Endothelial cell of umbilical vein (primary cell): ENCODE results near the gene CHD9. TPM values are rescaled to one million over a fixed set of nuclear protein-coding genes. Genes with fewer than 3 reads are reported as not detected.

Source experiments
- BruUV-seq: library from RNA; stranded (reverse); fragments of 400-500 nt; replicated peaks from 2 replicates; lab custom pipeline; 2021; lab: Mats Ljungman, UMichigan
- CTCF ChIA-PET: fragments of 300-600, 350-600 bp; sonication (Branson Sonifier 250); formaldehyde crosslinking; loops from one replicate; lab custom pipeline; 2021; ENCODE audit warnings: antibody characterized with exemption, inconsistent platforms; lab: Charles Lee
- POLR2A ChIA-PET: fragments of 300-600, 350-600 bp; sonication (Branson Sonifier 250); formaldehyde crosslinking; loops from one replicate; lab custom pipeline; 2021; ENCODE audit warnings: antibody characterized with exemption, inconsistent platforms; lab: Charles Lee
- DNase-seq: peaks from one replicate; pipeline ENCODE4 v3.0.0-alpha.2; 2011; ENCODE audit warnings: low read depth, low spot score
- FAIRE-seq: peaks from 2 replicates; lab custom pipeline; 2011; peaks lifted over from hg19 to GRCh38; lab: Jason Lieb, UNC
- H2AFZ ChIP-seq: 2 replicates; pipeline ENCODE4 v1.6.0; 2012; ENCODE audit warnings: low read depth, low read length, control low read depth, inconsistent platforms
- H3K27ac ChIP-seq: 2 replicates; pipeline ENCODE4 v1.5.1; 2011; ENCODE audit warnings: low read depth, mild to moderate bottlenecking, control low read depth, low read length, moderate library complexity; ENCODE audit not compliant: insufficient read depth
- H3K27me3 ChIP-seq, 2 experiments: 2 replicates each; pipeline versions ENCODE4 v1.6.0 to v1.6.1; 2011; ENCODE audit warnings: low read length in 2 of 2, mixed read lengths in 1 of 2; ENCODE audit not compliant: control insufficient read depth in 2 of 2, insufficient read depth in 2 of 2
- H3K36me3 ChIP-seq, 2 experiments: 2 replicates in 1 of 2; 3 replicates in 1 of 2; pipeline ENCODE4 v1.5.1; 2011; ENCODE audit warnings: low read length in 2 of 2, mild to moderate bottlenecking in 1 of 2, moderate library complexity in 1 of 2; ENCODE audit not compliant: control insufficient read depth in 2 of 2, insufficient read depth in 2 of 2; ENCODE audit errors: extremely low read depth in 1 of 2
- H3K4me1 ChIP-seq: 3 replicates; pipeline ENCODE4 v1.5.1; 2011; ENCODE audit warnings: mild to moderate bottlenecking, low read length; ENCODE audit not compliant: control insufficient read depth, insufficient read depth; ENCODE audit errors: extremely low read depth
- H3K4me2 ChIP-seq: 2 replicates; pipeline ENCODE4 v1.6.1; 2011; ENCODE audit warnings: low read length, control low read depth, mixed read lengths; ENCODE audit not compliant: insufficient read depth
- H3K4me3 ChIP-seq, 3 experiments: fragments of 200-600 bp in 1 of 3; sonication (generic), shearing (Covaris generic) in 1 of 3; replicated peaks in 1 of 3; 2 replicates each; pipeline ENCODE4 v1.5.1; 2011 to 2016; ENCODE audit warnings: control low read depth in 3 of 3, low read length in 3 of 3, mild to moderate bottlenecking in 2 of 3, inconsistent platforms in 1 of 3, low read depth in 1 of 3, moderate library complexity in 1 of 3; ENCODE audit not compliant: insufficient read depth in 1 of 3
- H3K79me2 ChIP-seq: 2 replicates; pipeline ENCODE4 v1.6.0; 2012; ENCODE audit warnings: low read length, inconsistent platforms; ENCODE audit not compliant: control insufficient read depth, insufficient read depth
- H3K9ac ChIP-seq: replicated peaks from 2 replicates; pipeline ENCODE3; 2011; ENCODE audit warnings: low read length, control low read depth; ENCODE audit not compliant: insufficient read depth; ENCODE audit errors: extremely low read depth
- H3K9me1 ChIP-seq: replicated peaks from 3 replicates; pipeline ENCODE4 v1.6.0; 2011; ENCODE audit warnings: mild to moderate bottlenecking, low read length; ENCODE audit not compliant: control insufficient read depth, insufficient read depth; ENCODE audit errors: extremely low read depth
- H3K9me3 ChIP-seq: replicated peaks from 2 replicates; pipeline ENCODE4 v1.5.1; 2012; ENCODE audit warnings: low read length, inconsistent platforms; ENCODE audit not compliant: control insufficient read depth, insufficient read depth
- H4K20me1 ChIP-seq: replicated peaks from 2 replicates; pipeline ENCODE3; 2011; ENCODE audit warnings: mild to moderate bottlenecking, low read length; ENCODE audit not compliant: control insufficient read depth, insufficient read depth; ENCODE audit errors: extremely low read depth
- CTCF ChIP-seq, 2 donors: IDR thresholded peaks; 1 replicate in 1 of 2; 2 replicates in 1 of 2; pipeline ENCODE4 v1.5.1; 2011; ENCODE audit warnings: low read length in 2 of 2, mild to moderate bottlenecking in 2 of 2, moderate library complexity in 2 of 2, control low read depth in 1 of 2, inconsistent platforms in 1 of 2, low read depth in 1 of 2; ENCODE audit not compliant: insufficient read depth in 1 of 2; ENCODE audit errors: extremely low read depth in 1 of 2
- EZH2 ChIP-seq: IDR thresholded peaks from 2 replicates; pipeline ENCODE4 v1.6.1; 2012; ENCODE audit warnings: borderline replicate concordance, low read depth, mild to moderate bottlenecking, moderate library complexity, low read length, inconsistent platforms; ENCODE audit not compliant: severe bottlenecking
- FOS ChIP-seq: IDR thresholded peaks from 2 replicates; pipeline ENCODE4 v1.6.1; 2011; ENCODE audit warnings: mild to moderate bottlenecking, low read length, moderate library complexity, borderline replicate concordance; ENCODE audit not compliant: insufficient read depth
- GATA2 ChIP-seq: IDR thresholded peaks from 2 replicates; pipeline ENCODE4 v1.7.0; 2011; ENCODE audit warnings: low read depth, mild to moderate bottlenecking, moderate library complexity, mixed read lengths, low read length; ENCODE audit not compliant: insufficient read length, insufficient read depth
- JUN ChIP-seq: IDR thresholded peaks from 2 replicates; pipeline ENCODE4 v1.6.1; 2011; ENCODE audit warnings: borderline replicate concordance, low read depth; ENCODE audit not compliant: insufficient read length, insufficient read depth
- MAX ChIP-seq: IDR thresholded peaks from 2 replicates; pipeline ENCODE4 v1.6.1; 2011; ENCODE audit not compliant: insufficient read depth, insufficient read length
- MYC ChIP-seq: IDR thresholded peaks from one replicate; pipeline ENCODE4 v1.6.1; 2011; ENCODE audit warnings: mild to moderate bottlenecking, low read depth, low read length
- POLR2A ChIP-seq: IDR thresholded peaks from 2 replicates; pipeline ENCODE4 v1.6.1; 2012; ENCODE audit warnings: low read depth, mild to moderate bottlenecking, control low read depth, low read length
- POLR2AphosphoS5 ChIP-seq: IDR thresholded peaks from 2 replicates; pipeline ENCODE4 v1.6.1; 2012; ENCODE audit warnings: low read depth, mild to moderate bottlenecking, control low read depth, low read length, moderate library complexity; ENCODE audit not compliant: insufficient read depth
- dilution Hi-C: fragments of 300-500 bp; cut with MboI; formaldehyde crosslinking; loops from one replicate; pipeline ENCODE4 v1.15.0; 2019; ENCODE audit warnings: low sequenced_read_pairs; ENCODE audit not compliant: extremely low pct_ligation_motif_present
- intact Hi-C: fragments of 100-400 bp; cut with micrococcal nuclease; formaldehyde crosslinking; loops from one replicate; pipeline ENCODE4 v1.10.0; 2022
- polyA plus RNA-seq, 4 experiments: library from polyadenylated mRNA; depleted of rRNA in 3 of 4; stranded (reverse) in 3 of 4; unstranded in 1 of 4; fragments of >200 nt; gene quantifications; 2 replicates each; pipeline versions ENCODE4 v1.2.1 to v1.2.3, GENCODE V29; 2011 to 2012; ENCODE audit warnings: missing spikeins in 1 of 4
- total RNA-seq: library from RNA; stranded (reverse); gene quantifications from 2 replicates; pipeline ENCODE4 v1.2.3, GENCODE V29; 2021

Gene CHD9
- total and polyA plus RNA-seq, 2 donors (not counting 3 experiments of a cell fraction or from before 2014, with no cell fraction given) = 9.9 to 59.2 TPM

GRCh38 chr16:53281859-53282258, 227.1 kb downstream of the CHD9 start:
- no peak for TF ChIP-seq JUN
- dilution Hi-C loops (no loop called here), intact Hi-C loops (loop anchor here (2.0 to 5.0 kb wide), 2 partner anchors 305 to 369 kb away; no protein-coding TSS in a partner anchor)
- no peak overlapping the region for H3K9ac ChIP-seq
- FAIRE-seq = no peak
- H3K36me3 ChIP-seq = peaks cover 3 to 17% of the 10 kb centered on the region in 2 experiments
- POLR2A ChIA-PET = no interaction called here
- no peak overlapping the region for H3K4me2 ChIP-seq
- no peaks in the 10 kb centered on the region for H3K9me1 ChIP-seq
- no peak overlapping the region for H3K27ac ChIP-seq
- no peaks in the 10 kb centered on the region for H3K9me3 ChIP-seq
- BruUV-seq = no TSS peak
- no peak overlapping the region for H2AFZ ChIP-seq
- H4K20me1 ChIP-seq = no peaks in the 10 kb centered on the region
- no peak for DNase-seq
- no peaks in the 10 kb centered on the region for H3K27me3 ChIP-seq
- H3K4me1 ChIP-seq = peaks cover 11% of the 10 kb centered on the region
- CTCF ChIA-PET = interaction anchor here (0.9 to 3.1 kb wide), 6 partner anchors 12 to 1090 kb away, joined by 3 to 37 read pairs (median 6); partner anchors contain the start of gene CHD9
- no peaks in the 10 kb centered on the region for H3K79me2 ChIP-seq
- H3K4me3 ChIP-seq = no peak overlapping the region

GRCh38 chr16:53282328-53282727, 227.5 kb downstream of the CHD9 start:
- CTCF ChIA-PET = interaction anchor here (0.9 to 3.1 kb wide), 8 partner anchors 12 to 1091 kb away, joined by 3 to 37 read pairs (median 6); partner anchors contain the start of gene CHD9
- FAIRE-seq (no peak), DNase-seq (no peak)
- Histone ChIP-seq H3K9ac (no peak overlapping the region), H3K4me1 (peaks cover 11% of the 10 kb centered on the region), H3K4me3 (no peak overlapping the region), H2AFZ (no peak overlapping the region), H4K20me1 (no peaks in the 10 kb centered on the region), H3K36me3 (peaks cover 7 to 17% of the 10 kb centered on the region in 2 experiments), H3K79me2 (no peaks in the 10 kb centered on the region), H3K4me2 (no peak overlapping the region), H3K27ac (no peak overlapping the region), H3K9me1 (no peaks in the 10 kb centered on the region), H3K27me3 (no peaks in the 10 kb centered on the region), H3K9me3 (no peaks in the 10 kb centered on the region)
- POLR2A ChIA-PET = no interaction called here
- no TSS peak for BruUV-seq
- TF ChIP-seq POLR2A (no peak), POLR2AphosphoS5 (no peak), JUN (no peak), GATA2 (no peak), EZH2 (no peak), MYC (no peak), MAX (no peak), CTCF (IDR thresholded peaks at IDR 0.05; ENCODE audit: extremely low read depth in 1 of 2, insufficient read depth in 1 of 2, low read depth in 1 of 2, low read length in 2 of 2) (no peak), FOS (no peak)
- intact Hi-C loops (loop anchor here (2.0 to 5.0 kb wide), 2 partner anchors 305 to 370 kb away; no protein-coding TSS in a partner anchor), dilution Hi-C loops (no loop called here)
